GM06990 (cell line): ENCODE measurements around the gene MYO18A.

ENCODE experiments used
- DNase-seq: peaks from one replicate; pipeline ENCODE4 v3.0.0-alpha.2; 2011; ENCODE audit not compliant: insufficient read length; ENCODE audit errors: extremely low read depth
- H3K27me3 ChIP-seq: replicated peaks from 2 replicates; pipeline ENCODE4 v1.6.0; 2011; ENCODE audit warnings: low read length; ENCODE audit not compliant: control insufficient read depth, insufficient read depth
- H3K36me3 ChIP-seq: 2 replicates; pipeline ENCODE4 v1.5.1; 2011; ENCODE audit warnings: low read length; ENCODE audit not compliant: control insufficient read depth, insufficient read depth
- H3K4me3 ChIP-seq: replicated peaks from 2 replicates; pipeline ENCODE4 v1.5.1; 2011; ENCODE audit warnings: low read depth, mild to moderate bottlenecking, control low read depth, low read length
- CTCF ChIP-seq: IDR thresholded peaks from 2 replicates; pipeline ENCODE4 v1.5.1; 2011; ENCODE audit warnings: low read length, control low read depth, mild to moderate bottlenecking, inconsistent platforms; ENCODE audit not compliant: insufficient read depth, poor library complexity, severe bottlenecking

MYO18A gene

GRCh38 chr17:29062215-29062614 is 118.0 kb downstream of the MYO18A start:
- no peak for DNase-seq
- Histone ChIP-seq H3K4me3 (no peak overlapping the region), H3K27me3 (no peaks in the 10 kb centered on the region), H3K36me3 (no peaks in the 10 kb centered on the region)
- no peak for TF ChIP-seq CTCF

DNA sequence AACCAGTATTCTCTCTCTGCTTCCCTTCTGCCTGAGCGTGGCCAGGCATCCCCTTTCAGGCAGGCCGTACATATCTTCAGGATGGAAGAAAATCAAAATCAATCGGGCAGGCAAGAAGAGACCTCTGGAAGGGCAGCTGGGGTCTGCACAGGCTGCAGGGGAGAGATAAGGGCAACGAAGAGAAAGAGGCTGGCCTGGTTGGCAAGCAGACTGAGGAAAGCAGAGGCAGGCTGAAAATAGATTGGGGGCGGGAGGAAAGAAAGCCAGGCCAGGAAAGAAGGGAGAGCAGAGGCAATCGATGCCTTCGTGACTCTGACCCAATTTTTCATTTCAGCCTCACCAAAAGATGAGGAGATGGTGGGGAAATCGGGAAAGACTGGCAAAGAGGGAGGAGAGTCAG is 119.2 kb downstream of the MYO18A start:
- TF ChIP-seq CTCF = no peak
- Histone ChIP-seq H3K27me3 (no peaks in the 10 kb centered on the region), H3K36me3 (no peaks in the 10 kb centered on the region)

DNA sequence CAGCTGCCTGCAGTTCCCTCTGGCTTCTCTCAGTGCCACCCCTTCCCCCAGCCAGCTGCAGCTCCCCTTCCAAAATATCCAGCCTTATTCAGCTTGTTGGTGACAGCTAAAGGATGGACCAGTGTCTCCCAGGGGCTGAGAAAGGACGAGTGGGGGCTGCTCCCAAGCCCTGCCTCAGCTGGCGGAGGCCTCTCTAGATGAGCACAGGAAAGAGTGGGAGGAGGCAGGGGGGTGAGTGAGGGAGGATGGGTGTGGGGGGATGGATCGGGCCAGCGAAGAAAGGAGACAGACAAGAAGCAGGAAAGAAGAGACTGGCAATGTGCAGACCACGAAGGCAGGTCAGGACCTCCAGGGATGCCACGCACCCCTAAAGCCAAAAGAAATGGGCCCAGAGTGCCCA is 119.7 kb downstream of the MYO18A start:
- no peak for DNase-seq
- Histone ChIP-seq H3K27me3 (no peaks in the 10 kb centered on the region), H3K4me3 (no peak overlapping the region), H3K36me3 (no peaks in the 10 kb centered on the region)
- no peak for TF ChIP-seq CTCF

More for the DNA sequence above, 119.2 kb downstream of the MYO18A start:
- no peak for DNase-seq
- no peak overlapping the region for H3K4me3 ChIP-seq

- H3K36me3 ChIP-seq = no peaks in the 10 kb centered on the region
- TF ChIP-seq CTCF = no peak
- H3K27me3 ChIP-seq = peaks cover 1% of the 10 kb centered on the region
- H3K4me3 ChIP-seq = no peak overlapping the region
- DNase-seq = no peak
Measured at GRCh38 chr17:29059281-29059680, 120.9 kb downstream of the MYO18A start.

DNA sequence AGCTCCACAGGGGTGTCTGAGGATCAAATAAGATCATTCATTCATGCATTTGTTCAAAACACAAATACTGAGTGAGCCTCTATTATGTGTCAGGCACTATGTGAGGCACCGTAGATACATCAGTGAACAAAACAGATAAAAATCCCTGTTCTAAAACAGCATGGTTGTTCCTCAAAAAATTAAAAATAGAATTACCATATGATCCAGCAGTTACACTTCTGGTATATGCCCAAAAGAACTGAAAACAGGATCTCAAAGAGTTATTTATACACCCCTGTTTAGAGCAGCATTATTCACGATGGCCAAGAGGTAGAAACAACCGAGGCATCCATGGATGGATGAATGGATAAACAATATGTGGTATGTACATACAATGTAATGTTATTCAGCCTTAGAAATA is 121.8 kb downstream of the MYO18A start:
- DNase-seq = no peak
- no peak overlapping the region for H3K4me3 ChIP-seq
- no peaks in the 10 kb centered on the region for H3K36me3 ChIP-seq
- no peak for TF ChIP-seq CTCF
- H3K27me3 ChIP-seq = peaks cover 1% of the 10 kb centered on the region

GRCh38 chr17:29057361-29057760 is 122.8 kb downstream of the MYO18A start:
- Histone ChIP-seq H3K27me3 (peaks cover 1% of the 10 kb centered on the region), H3K36me3 (no peaks in the 10 kb centered on the region), H3K4me3 (no peak overlapping the region)
- DNase-seq = no peak
- no peak for TF ChIP-seq CTCF
